Measurements from ENCODE around the gene PTBP3. TPM values are rescaled to one million over a fixed set of nuclear protein-coding genes. Genes with fewer than 3 reads are reported as not detected.
"Not testable (repeated sequence)": the region's sequence is repeated elsewhere in the genome, so short reads cannot be mapped to it uniquely, and the experiment has no call there.

The PTBP3 gene
- total RNA-seq, 1 experiment from 2014 or later = 68.8 TPM

- no peak for DNase-seq (ENCODE audit: low read depth)
These were observed 10.6 kb downstream of the PTBP3 start for GRCh38 chr9:112322701-112323377.

- DNase-seq (ENCODE audit: low read depth) = no peak
These were observed 17.0 kb downstream of the PTBP3 start for GRCh38 chr9:112316258-112316943.

- DNase-seq (ENCODE audit: low read depth) = no peak
These were observed 17.8 kb downstream of the PTBP3 start for GRCh38 chr9:112315331-112316257.

- no peak for DNase-seq (ENCODE audit: low read depth)
These were observed 21.3 kb downstream of the PTBP3 start for GRCh38 chr9:112312139-112312538.

- DNase-seq (ENCODE audit: low read depth) = no peak
These were observed 21.9 kb downstream of the PTBP3 start for GRCh38 chr9:112311497-112311896.

GRCh38 chr9:112310826-112311225 lies 22.6 kb downstream of the PTBP3 start:
- no peak for DNase-seq (ENCODE audit: low read depth)

GRCh38 chr9:112308588-112308987 lies 24.8 kb downstream of the PTBP3 start:
- no peak for DNase-seq (ENCODE audit: low read depth)

- DNase-seq (ENCODE audit: low read depth) = no peak
These were observed 32.0 kb downstream of the PTBP3 start for GRCh38 chr9:112301420-112301819.

GRCh38 chr9:112299514-112299913 lies 33.9 kb downstream of the PTBP3 start:
- peak; percentile 15 for DNase-seq (ENCODE audit: low read depth)

- no peak for DNase-seq (ENCODE audit: low read depth)
These were observed 36.5 kb downstream of the PTBP3 start for GRCh38 chr9:112296929-112297328.

- DNase-seq (ENCODE audit: low read depth) = no peak
These were observed 38.2 kb downstream of the PTBP3 start for GRCh38 chr9:112295174-112295573.

GRCh38 chr9:112288029-112288428 lies 45.4 kb downstream of the PTBP3 start:
- DNase-seq (ENCODE audit: low read depth) = no peak

- no peak for DNase-seq (ENCODE audit: low read depth)
These were observed 46.5 kb downstream of the PTBP3 start for GRCh38 chr9:112286926-112287325.

- no peak for DNase-seq (ENCODE audit: low read depth)
These were observed 48.4 kb downstream of the PTBP3 start for GRCh38 chr9:112285056-112285455.

- no peak for DNase-seq (ENCODE audit: low read depth)
These were observed 49.7 kb downstream of the PTBP3 start for GRCh38 chr9:112283582-112284253.

- DNase-seq (ENCODE audit: low read depth) = not testable (repeated sequence)
These were observed 50.6 kb downstream of the PTBP3 start for GRCh38 chr9:112282841-112283240.

- no peak for DNase-seq (ENCODE audit: low read depth)
These were observed 52.5 kb downstream of the PTBP3 start for GRCh38 chr9:112280904-112281303.

- no peak for DNase-seq (ENCODE audit: low read depth)
These were observed 53.9 kb downstream of the PTBP3 start for GRCh38 chr9:112279501-112279900.

- DNase-seq (ENCODE audit: low read depth) = no peak
These were observed 55.3 kb downstream of the PTBP3 start for GRCh38 chr9:112278152-112278551.

GRCh38 chr9:112274600-112274999 lies 58.8 kb downstream of the PTBP3 start:
- no peak for DNase-seq (ENCODE audit: low read depth)

GRCh38 chr9:112273876-112274275 lies 59.5 kb downstream of the PTBP3 start:
- DNase-seq (ENCODE audit: low read depth) = no peak
